Gastroesophageal sphincter (tissue), 4 donors: ENCODE data around the gene NRDC. TPM values are rescaled to one million over a fixed set of nuclear protein-coding genes. Genes with fewer than 3 reads are reported as not detected.

Source experiments
- ATAC-seq: fragments of 150-250 bp; one replicate; pipeline ENCODE4 v1.9.1; 2016; ENCODE audit warnings: mild to moderate bottlenecking, moderate library complexity
- H3K27ac ChIP-seq, 4 donors: fragments of 200-600 bp; sonication (generic) in 3 of 4; 1 replicate in 3 of 4; 2 replicates in 1 of 4; pipeline ENCODE4 v1.5.1; 2016 to 2019
- H3K27me3 ChIP-seq: fragments of 200-600 bp; sonication (generic); one replicate; pipeline ENCODE4 v1.5.1; 2019
- H3K36me3 ChIP-seq, 2 donors: fragments of 200-600 bp; sonication (generic); one replicate each; pipeline ENCODE4 v1.5.1; 2019; ENCODE audit warnings: control low read depth in 1 of 2
- H3K4me1 ChIP-seq, 3 donors: fragments of 200-600 bp; sonication (generic); 1 replicate in 2 of 3; 2 replicates in 1 of 3; pipeline ENCODE4 v1.5.1; 2016 to 2019; ENCODE audit warnings: control low read depth in 2 of 3
- H3K4me3 ChIP-seq, 2 donors: fragments of 200-600 bp; sonication (generic); one replicate each; pipeline ENCODE4 v1.5.1; 2019; ENCODE audit warnings: mild to moderate bottlenecking in 1 of 2, moderate library complexity in 1 of 2
- H3K9me3 ChIP-seq, 3 donors: fragments of 200-600 bp; sonication (generic); one replicate each; pipeline ENCODE4 v1.5.1; 2017 to 2019; ENCODE audit warnings: control low read depth in 2 of 3
- CTCF ChIP-seq, 4 experiments: fragments of 200-600 bp in 2 of 4; fragments of 450-650 bp in 2 of 4; sonication (generic) in 1 of 4; IDR thresholded peaks; one replicate each; pipeline ENCODE4 v1.5.1; 2017 to 2019; ENCODE audit warnings: antibody characterized with exemption in 4 of 4, mild to moderate bottlenecking in 2 of 4, moderate library complexity in 2 of 4
- EP300 ChIP-seq: sonication (generic); formaldehyde crosslinking; IDR thresholded peaks from one replicate; pipeline ENCODE4 v1.6.1; 2017; ENCODE audit warnings: antibody characterized with exemption, mild to moderate bottlenecking
- POLR2A ChIP-seq, 2 donors: fragments of 450-650 bp; IDR thresholded peaks; one replicate each; pipeline ENCODE4 v1.6.1; 2017; ENCODE audit warnings: antibody characterized with exemption in 2 of 2, mild to moderate bottlenecking in 2 of 2, moderate library complexity in 1 of 2
- POLR2AphosphoS5 ChIP-seq: sonication (generic); formaldehyde crosslinking; IDR thresholded peaks from one replicate; pipeline ENCODE4 v1.6.1; 2017; ENCODE audit warnings: antibody characterized with exemption
- WGBS, 2 donors: methylation state at CpG; one replicate each; pipeline ENCODE4 v1.1.5; 2018; ENCODE audit warnings: low coverage in 1 of 2; 5-methylcytosine and 5-hydroxymethylcytosine counted together
- total RNA-seq, 4 donors: library from RNA; depleted of rRNA; stranded (reverse); fragments of >200 nt; gene quantifications; one replicate each; pipeline ENCODE4 v1.1.0, GENCODE V29; 2016

The NRDC gene
- total RNA-seq, 4 donors from 2014 or later, result 61.1 to 78.1 (median 67.5) TPM

GRCh38 chr1:51912881-51913280, 34.4 kb upstream of the NRDC start:
- ATAC-seq, result no peak
- Histone ChIP-seq H3K27me3 (peaks cover 56% of the 10 kb centered on the region), H3K27ac (no peak overlapping the region), H3K4me1 (no peaks in the 10 kb centered on the region), H3K9me3 (no peaks in the 10 kb centered on the region), H3K4me3 (no peak overlapping the region), H3K36me3 (no peaks in the 10 kb centered on the region)
- 60 to 67% methylated on average over 6 to 7 of the region's 7 CpGs for WGBS, 2 donors
- TF ChIP-seq POLR2A (IDR thresholded peaks at IDR 0.05), result no peak

DNA sequence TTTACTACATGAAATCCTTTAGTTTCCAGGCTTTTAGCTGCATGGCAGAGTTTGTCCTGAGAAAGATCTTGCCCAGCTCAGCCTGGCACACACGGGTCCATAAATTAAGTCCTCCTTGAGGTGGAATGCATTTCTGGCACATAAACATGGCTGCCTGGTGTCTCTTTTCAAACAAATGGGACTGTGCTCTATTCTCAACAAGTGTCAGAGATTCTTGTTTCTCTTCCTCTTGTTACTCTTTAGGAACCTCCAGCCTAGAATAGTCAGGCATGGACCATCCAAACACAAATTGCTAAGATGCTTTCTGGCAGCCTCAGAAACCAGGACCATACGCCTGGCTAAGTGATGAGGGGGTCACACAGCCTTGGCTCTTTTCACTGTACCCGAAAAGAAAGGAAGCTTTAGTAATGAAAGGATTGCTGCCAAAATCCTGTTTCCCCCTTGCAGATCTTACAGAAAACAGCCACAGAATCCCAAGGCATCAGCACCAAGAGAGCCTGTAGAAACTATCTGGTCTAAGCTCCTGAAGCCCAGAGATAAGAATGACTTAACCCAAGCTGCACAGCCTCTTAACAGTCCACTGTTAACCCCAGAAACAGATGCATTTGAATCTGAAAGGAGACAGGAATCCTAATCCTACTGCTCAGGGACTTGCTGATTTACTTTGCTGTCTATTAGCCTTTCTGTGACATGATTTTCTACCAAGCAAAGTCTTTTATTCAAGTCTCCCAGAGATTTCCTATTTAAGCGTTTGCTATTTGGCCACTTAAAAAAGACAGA, 31.9 kb upstream of the NRDC start:
- TF ChIP-seq CTCF (IDR thresholded peaks at IDR 0.05) (no peak), POLR2AphosphoS5 (no peak), EP300 (no peak), POLR2A (IDR thresholded peaks at IDR 0.05) (no peak)
- ATAC-seq, result no peak
- WGBS, 2 donors, result 55 to 60% methylated on average over 2 to 3 of the region's 4 CpGs

GRCh38 chr1:51908499-51908898, 30.0 kb upstream of the NRDC start:
- no peak for ATAC-seq
- Histone ChIP-seq H3K9me3 (no peaks in the 10 kb centered on the region), H3K27me3 (peaks cover 65% of the 10 kb centered on the region), H3K27ac (no peak overlapping the region), H3K36me3 (no peaks in the 10 kb centered on the region), H3K4me1 (no peaks in the 10 kb centered on the region), H3K4me3 (no peak overlapping the region)
- TF ChIP-seq POLR2AphosphoS5 (no peak), POLR2A (IDR thresholded peaks at IDR 0.05) (no peak), EP300 (no peak), CTCF (IDR thresholded peaks at IDR 0.05) (no peak)
- WGBS, 2 donors, result 52 to 78% methylated on average over 2 of the region's 2 CpGs

More for the DNA sequence above, 31.9 kb upstream of the NRDC start:
- H3K36me3 ChIP-seq, result no peaks in the 10 kb centered on the region
- H3K27me3 ChIP-seq, result peaks cover 53% of the 10 kb centered on the region
- H3K9me3 ChIP-seq, result no peaks in the 10 kb centered on the region
- H3K4me3 ChIP-seq, result no peak overlapping the region
- H3K27ac ChIP-seq, result no peak overlapping the region
- no peaks in the 10 kb centered on the region for H3K4me1 ChIP-seq

GRCh38 chr1:51907079-51907702, 28.7 kb upstream of the NRDC start:
- H3K27me3 ChIP-seq, result peaks cover 68% of the 10 kb centered on the region
- no peak overlapping the region for H3K4me3 ChIP-seq
- H3K4me1 ChIP-seq, result no peaks in the 10 kb centered on the region
- no peak overlapping the region for H3K27ac ChIP-seq
- H3K36me3 ChIP-seq, result no peaks in the 10 kb centered on the region
- TF ChIP-seq POLR2AphosphoS5 (no peak), POLR2A (IDR thresholded peaks at IDR 0.05) (no peak), EP300 (no peak), CTCF (IDR thresholded peaks at IDR 0.05) (no peak)
- H3K9me3 ChIP-seq, result no peaks in the 10 kb centered on the region
- ATAC-seq, result no peak
- WGBS, 2 donors, result 17 to 79% methylated on average over 1 to 3 of the region's 4 CpGs

DNA sequence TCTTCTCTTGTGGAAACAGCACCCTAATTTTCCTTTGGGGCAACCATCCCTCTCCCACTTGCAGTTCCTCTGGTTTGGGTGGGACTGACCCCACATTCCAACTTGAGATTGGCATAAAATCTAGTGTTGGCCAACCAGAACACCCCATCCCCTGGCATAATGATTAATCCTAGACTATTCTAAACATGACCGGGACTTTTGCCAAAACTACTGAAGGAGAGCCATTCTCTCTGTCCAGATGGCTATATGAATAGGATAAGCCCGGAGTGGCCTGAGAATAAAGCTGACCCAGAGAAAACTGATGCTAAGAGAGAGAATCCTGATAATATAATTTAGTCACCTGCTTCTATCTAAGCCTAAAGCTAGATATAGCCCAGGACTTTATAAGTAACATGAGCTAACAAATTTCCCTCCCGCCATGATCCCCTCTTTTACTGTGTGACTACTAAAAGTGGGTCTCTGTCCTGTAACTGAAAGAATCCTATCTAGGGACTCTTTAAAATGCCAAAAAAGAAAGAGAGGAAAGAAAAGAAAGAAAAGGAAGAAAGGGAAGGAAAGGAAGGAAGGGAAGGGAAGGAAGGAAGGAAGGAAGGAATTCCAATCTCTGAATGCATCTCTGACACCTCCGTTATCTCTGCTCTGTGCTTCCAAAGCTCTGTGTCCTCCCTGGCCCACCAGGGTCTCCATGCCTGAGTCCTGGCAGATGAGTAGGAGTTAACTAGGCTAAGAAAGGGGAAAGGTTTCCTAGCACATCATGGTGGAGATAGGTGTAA, 28.0 kb upstream of the NRDC start:
- Histone ChIP-seq H3K27ac (no peak overlapping the region), H3K4me1 (no peaks in the 10 kb centered on the region), H3K9me3 (no peaks in the 10 kb centered on the region), H3K36me3 (no peaks in the 10 kb centered on the region), H3K27me3 (peaks cover 68% of the 10 kb centered on the region), H3K4me3 (no peak overlapping the region)
- no peak for ATAC-seq
- 14 to 62% methylated on average over 2 to 4 of the region's 4 CpGs for whole genome bisulfite sequencing, 2 donors
- TF ChIP-seq EP300, result no peak
